Stimulated activated effector memory CD8-positive, alpha-beta T cell treated with anti-CD3 and anti-CD28 coated beads, Interleukin-12 subunit alpha, Interleukin-12 subunit beta, amount 100 ng/mL, for 72 hours (primary cell): ENCODE measurements around the gene ZNF302.

Experiments
- ATAC-seq: fragments of 150-1000 bp; cut with Tn5 transposase; 2 replicates; pipeline ENCODE4 v1.10.0; 2021
- DNase-seq, 2 donors: peaks; one replicate each; pipeline ENCODE4 v3.0.0; 2021 to 2022; ENCODE audit warnings: low spot score in 2 of 2
- H3K27ac Mint-ChIP-seq: one replicate; pipeline ENCODE4 v1.8.0; 2022; ENCODE audit warnings: mild to moderate bottlenecking, mixed read lengths
- H3K36me3 Mint-ChIP-seq: one replicate; pipeline ENCODE4 v1.8.0; 2022; ENCODE audit warnings: mild to moderate bottlenecking, mixed read lengths
- H3K4me1 Mint-ChIP-seq: one replicate; pipeline ENCODE4 v1.8.0; 2022; ENCODE audit warnings: mixed read lengths
- H3K4me3 Mint-ChIP-seq: one replicate; pipeline ENCODE4 v1.8.0; 2022; ENCODE audit warnings: mild to moderate bottlenecking, mixed read lengths
- H3K9me3 Mint-ChIP-seq: one replicate; pipeline ENCODE4 v1.8.0; 2022; ENCODE audit warnings: mixed read lengths

The ZNF302 gene

DNA sequence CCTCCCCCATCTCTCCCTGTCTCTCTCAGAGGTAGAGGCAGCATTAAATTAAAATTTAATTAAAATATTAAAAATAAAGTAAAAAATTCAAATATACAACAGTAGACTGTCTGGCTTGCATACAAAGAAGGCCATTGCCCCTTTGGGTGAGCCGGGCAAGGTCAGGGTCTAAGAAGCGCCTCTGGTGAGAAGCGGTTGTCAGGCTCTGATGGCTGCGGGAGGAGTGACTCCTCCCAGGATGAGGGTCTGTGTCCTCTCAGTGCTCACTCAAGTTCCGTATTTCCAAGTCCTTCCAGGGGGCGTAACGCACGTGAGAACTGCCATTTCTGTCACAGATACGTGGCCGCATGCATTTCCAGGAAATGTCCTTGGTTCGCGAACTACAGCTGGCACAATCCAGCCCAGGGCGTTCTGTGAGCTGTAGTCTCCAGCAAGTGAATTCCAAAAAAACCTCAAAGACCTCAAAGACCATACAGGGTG lies 55.8 kb downstream of the ZNF302 start:
- peak overlapping the region; percentile 81 for H3K4me3 Mint-ChIP-seq
- H3K9me3 Mint-ChIP-seq = peaks cover 9% of the 10 kb centered on the region
- H3K27ac Mint-ChIP-seq = peak overlapping the region; percentile 91
- peaks cover 12% of the 10 kb centered on the region for H3K4me1 Mint-ChIP-seq
- peaks cover 25% of the 10 kb centered on the region for H3K36me3 Mint-ChIP-seq
- ATAC-seq = no peak
- DNase-seq = no peak

DNA sequence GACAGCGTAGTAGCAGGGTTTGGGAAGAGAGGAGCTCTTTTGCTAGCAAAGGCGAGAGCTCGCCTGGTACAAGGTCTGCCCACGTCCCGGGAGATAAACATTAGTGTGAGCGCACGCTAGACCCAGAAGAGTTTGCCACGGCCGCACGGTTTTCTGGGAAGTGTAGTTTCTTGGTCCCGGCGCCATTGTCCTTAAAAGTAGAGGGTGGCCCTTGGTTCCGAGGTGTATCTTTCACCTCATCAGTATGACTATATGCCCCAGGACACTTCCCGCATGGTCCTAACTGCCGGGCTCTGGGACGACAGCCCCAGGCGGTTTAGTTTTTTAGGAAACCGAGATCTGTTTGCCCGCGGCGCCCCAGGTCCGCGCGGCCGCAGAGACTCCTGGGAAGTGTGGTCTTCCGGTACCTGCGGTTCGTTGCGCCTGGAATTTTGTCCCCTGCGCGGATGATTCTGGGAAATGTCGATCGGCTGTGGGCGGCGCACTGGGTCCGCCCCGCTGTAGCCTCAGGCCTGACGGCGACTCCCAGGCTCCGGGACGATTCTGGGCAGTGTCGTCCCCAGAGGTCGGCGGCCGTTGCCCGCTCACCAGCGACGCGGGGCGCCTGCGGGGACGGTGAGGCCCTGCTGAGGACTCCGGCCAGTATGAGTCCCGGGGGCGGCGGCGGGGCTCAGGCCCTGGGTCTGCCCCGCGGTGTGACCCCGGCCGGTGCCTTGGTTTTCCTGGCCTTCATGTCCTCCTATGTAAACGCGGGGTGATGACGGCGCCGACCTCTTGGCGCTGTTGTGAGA lies 56.5 kb downstream of the ZNF302 start, which contains the start of gene ZNF181:
Gene ZNF181, plus strand, starts transcription at position 498 of the 791 bp plus-strand sequence. CDS start 795 bp downstream, outside the sequence.
- peak within 1 kb of the TSS; percentile 91 for H3K27ac Mint-ChIP-seq
- H3K4me1 Mint-ChIP-seq = peaks cover 12% of the 10 kb centered on the region
- peak; percentile 91 for ATAC-seq

DNA sequence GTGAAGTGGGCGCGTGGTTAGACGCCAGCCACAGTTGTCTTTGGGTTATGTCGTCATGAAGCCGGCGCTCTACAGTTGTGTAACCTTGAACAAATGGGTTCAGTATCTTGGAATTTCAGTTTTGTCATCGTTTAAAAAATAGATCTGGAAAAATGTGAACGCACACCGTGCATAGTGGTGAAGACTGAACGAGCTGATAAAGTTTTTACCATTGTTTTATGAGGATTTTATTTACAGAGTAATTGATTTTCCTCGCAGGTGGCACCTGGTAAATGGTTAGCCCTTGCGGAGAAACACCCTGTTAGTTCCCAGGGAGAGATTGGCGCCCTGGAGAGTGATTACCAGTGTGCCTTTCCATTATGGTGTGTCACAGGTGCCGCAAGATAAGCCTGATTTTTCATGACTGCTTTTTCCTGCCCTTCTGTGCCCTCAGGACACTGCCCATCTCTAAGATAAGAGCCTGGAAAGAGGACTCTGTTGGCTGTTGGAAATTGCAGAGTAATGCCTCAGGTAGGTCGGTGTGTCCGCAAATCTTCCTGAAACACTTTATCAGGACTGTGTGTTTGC lies 57.1 kb downstream of the ZNF302 start:
- ATAC-seq (no peak), DNase-seq (no peak)
- Mint-ChIP-seq H3K4me1 (peaks cover 12% of the 10 kb centered on the region), H3K36me3 (peaks cover 32% of the 10 kb centered on the region), H3K4me3 (peak overlapping the region; percentile 81), H3K9me3 (peaks cover 13% of the 10 kb centered on the region), H3K27ac (peak overlapping the region; percentile 91)

More for the DNA sequence above, 56.5 kb downstream of the ZNF302 start, which contains the start of gene ZNF181:
- peaks cover 9% of the 10 kb centered on the region for H3K9me3 Mint-ChIP-seq
- peak within 1 kb of the TSS; percentile 81 for H3K4me3 Mint-ChIP-seq
- peaks cover 26% of the 10 kb centered on the region for H3K36me3 Mint-ChIP-seq
- peak; percentile 61 to 88 for DNase-seq
